Fibroblast of peridontal ligament (primary cell): ENCODE results near the gene C1R.

Experiments
- DNase-seq: peaks from one replicate; pipeline ENCODE4 v3.0.0-alpha.2; 2010; ENCODE audit errors: extremely low read depth

Gene C1R

DNA sequence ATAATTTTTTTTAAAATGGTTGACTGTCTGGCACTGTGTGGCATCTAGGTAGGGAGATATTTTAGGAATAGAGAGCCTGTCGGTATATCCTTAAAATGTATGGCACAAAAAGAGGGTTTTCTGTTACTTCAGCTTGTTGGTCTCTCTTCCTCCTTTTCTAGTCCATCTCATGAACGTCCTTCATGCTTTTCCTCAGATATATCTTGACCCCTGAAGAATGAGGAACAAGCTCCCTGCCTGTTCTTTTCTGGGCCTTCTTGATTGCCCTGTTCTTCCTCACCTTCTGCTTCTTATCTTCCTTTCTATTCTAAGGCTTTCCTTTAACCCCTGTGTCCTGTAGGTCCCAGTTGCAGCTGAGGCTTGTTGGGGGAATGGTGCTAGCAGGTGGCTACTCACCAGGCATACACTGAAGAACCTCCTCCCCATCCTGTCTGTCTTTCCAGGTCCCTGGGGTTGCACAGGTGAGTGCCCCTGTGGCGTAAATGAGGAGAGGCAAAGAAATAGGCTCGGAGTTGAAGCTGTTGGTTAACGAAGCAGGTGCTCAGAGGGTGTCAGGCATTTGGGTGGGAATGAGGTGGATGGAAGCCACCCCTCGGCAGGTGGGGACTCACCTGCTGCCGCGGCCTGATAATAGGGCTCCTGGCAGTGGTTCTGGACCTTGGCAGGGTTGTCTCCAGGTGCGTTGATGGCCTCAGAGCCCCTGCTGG, 7.2 kb upstream of the C1R start:
- no peak for DNase-seq

DNA sequence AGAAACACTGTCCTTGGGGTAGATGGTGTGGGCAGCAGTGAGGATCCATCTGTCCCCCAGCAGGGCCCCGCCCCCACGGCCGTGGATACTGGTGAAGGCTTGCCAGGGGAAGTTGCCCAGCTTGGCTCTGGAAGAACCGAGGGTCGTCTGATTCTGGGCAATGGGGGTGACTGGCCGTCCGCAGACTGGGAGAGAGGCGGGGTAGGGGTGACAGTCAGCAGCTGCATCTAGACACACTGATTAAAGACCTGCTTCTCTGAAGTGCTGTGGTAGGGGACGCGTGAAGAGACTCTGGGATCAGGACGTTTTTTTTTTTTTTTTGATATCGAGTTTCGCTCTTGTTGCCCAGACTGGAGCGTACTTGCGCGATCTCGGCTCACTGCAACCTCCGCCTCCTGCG, 4.7 kb upstream of the C1R start:
- DNase-seq: no peak

DNA sequence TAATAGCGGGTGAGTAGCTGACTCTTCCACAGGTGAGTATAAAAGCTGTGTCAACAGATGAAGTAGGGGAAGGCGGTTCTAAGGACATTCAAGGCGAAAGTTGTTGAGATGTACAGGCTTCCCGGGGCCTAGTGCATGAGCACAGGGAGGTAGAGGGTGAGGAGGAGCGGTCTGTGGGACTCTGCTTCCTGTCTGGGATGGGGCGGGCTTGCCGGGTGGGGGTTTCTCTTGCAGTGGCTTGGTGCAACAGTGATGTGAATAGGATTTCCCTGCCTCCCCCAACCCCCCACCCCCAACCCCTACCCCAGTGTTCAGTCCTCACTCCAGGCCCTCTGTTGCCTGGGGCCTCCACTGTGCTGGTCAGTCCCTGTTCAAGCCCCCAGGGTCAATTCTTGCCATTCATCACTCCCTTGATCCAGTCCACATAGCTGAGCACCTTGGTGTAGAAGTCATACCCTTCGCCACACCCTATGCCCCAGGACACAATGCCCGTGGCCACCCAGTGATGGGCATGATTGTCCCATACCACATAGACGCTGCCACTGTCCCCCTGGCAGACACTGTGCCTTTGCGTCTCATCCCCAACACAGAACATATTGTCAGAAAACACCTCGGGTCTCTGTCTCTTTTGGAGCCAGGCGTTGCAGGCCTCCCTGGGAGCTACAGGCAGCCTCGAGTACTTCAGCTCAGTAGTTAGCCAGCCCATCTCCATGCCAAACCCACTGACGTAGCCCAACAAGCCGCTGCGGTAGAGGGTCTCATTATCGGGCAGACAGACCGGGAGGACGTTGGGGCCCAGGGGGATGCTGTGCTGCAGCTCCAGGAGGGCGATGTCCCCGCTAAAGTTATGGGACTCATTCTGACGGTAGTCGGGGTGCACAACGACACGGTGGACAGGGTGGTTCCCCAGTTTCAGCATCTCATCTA, 4.0 kb upstream of the C1R start:
- no peak for DNase-seq

- peak; percentile 70 for DNase-seq
Observed at GRCh38 chr12:7093892-7094291, 1.6 kb upstream of the C1R start.

DNA sequence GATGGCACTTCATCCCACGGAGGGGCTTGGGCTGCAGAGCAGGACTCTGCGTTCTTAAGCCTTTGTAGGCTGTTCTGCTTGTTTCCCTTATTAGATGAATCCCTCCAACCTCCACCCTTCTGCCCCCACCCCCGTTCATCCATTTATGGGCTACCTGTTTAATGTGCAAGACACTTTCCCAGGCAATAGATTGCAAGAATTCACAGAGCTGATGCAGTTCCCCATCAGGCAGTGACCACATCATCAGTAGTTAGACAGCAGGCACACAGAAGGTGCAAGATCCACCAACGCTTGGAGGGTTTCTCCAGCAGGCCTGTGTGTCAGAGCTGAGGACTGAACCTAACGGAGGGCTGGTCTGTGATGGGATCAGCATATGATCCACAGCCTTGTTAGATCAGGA, 1.2 kb upstream of the C1R start:
- DNase-seq: no peak

DNA sequence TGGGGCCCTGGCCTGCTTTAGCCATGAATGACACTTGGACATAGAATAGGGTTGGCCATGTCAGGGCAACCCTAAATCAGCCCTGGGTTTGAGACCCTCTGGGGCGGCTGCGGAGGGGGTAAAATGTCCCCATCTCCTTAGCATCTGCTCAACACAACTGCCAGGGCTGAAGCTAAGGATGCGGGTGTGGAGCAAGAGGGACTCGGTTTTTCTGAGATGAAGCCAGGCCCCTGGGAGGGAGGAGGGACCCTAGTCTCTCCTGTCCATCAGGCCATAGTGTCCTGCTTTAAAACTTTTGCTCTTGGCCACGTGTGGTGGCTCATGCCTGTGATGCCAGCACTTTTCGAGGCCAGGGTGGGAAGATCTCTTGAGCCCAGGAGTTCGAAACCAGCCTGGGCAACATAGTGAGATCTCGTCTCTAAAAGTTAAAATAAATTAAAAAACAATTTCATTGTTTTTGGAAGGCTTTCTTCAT, 778 bp upstream of the C1R start:
- no peak for DNase-seq

GRCh38 chr12:7091660-7092228, 501 bp downstream of the C1R start:
- DNase-seq: no peak

DNA sequence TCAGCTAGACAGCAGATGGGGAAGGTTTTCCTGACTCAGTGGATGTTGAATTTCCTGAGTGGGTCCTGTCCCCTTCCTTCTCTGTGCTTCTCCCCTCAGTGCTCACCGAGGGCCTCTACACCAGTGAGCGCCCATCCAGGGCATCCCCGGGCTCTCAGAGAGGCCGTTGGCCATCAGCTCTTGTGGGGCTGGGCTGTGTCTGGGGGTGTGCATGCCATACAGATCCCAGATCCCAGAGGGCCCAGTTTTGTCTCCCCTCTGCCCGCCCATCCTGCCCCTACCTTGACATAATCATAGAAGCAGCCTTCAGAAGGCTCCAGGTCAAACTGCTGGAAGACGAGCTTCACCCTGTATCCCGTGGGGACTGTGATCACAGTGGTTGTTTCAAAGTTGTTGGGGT, 1.1 kb downstream of the C1R start:
- no peak for DNase-seq

GRCh38 chr12:7090222-7090998, 1.8 kb downstream of the C1R start:
- no peak for DNase-seq

- DNase-seq: no peak
Observed at GRCh38 chr12:7089196-7089871, 2.9 kb downstream of the C1R start.

DNA sequence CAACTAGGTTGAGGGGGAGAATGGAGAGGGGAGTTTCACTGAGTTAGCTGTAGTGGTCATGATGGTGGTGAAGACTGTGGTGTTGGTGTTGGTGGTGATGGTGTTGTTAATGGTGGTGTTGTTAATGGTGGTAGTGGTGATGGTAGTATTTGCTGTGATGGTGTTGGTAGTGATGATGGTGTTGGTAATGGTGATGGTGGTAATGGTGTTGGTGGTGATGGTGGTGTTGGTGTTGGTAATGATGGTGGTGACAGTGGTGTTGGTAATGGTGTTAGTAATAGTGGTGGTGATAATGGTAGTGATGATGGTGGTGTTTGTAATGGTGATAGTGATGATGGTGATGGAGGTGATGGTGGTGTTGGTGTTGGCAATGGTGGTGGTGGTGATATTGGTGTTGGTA, 9.1 kb downstream of the C1R start:
- DNase-seq: no peak

DNA sequence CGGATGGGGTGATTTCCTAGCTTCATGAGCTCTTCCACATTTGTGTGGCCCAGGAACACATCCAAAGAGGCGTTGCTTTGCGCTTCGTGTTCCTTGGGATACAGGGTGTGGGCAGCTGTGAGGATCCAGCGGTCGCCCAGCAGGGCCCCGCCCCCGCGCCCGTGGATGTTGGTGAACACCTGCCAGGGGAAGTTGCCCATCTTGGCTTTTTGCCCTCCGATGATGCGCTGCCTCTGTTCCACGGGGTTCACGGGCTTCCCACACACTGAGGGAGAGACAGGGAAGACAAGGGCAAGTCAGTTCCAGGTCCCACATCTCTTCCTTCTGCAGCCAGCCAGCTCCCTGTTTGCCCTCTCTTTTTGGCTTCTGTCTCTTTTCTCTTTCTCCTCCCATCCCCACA, 11.2 kb downstream of the C1R start:
- no peak for DNase-seq

DNA sequence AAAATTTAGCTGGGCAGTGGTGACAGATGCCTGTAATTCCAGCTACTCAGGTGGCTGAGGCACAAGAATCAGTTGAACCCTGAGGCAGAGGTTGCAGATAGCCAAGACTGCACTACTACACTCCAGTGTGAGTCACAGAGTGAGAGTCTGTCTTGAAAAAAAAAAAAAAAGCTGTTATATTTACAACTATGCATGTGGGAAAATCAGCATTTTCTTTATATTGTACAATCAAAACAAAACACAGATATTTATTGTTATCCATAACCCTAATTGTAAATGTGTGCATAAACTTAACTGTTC, 12.5 kb downstream of the C1R start:
- peak; percentile 54 for DNase-seq

- no peak for DNase-seq
Observed at GRCh38 chr12:7078163-7078562, 14.1 kb downstream of the C1R start.

- DNase-seq: no peak
Observed at GRCh38 chr12:7076493-7076892, 15.8 kb downstream of the C1R start.

- peak; percentile 96 for DNase-seq
Observed at GRCh38 chr12:7075939-7076338, 16.3 kb downstream of the C1R start.

DNA sequence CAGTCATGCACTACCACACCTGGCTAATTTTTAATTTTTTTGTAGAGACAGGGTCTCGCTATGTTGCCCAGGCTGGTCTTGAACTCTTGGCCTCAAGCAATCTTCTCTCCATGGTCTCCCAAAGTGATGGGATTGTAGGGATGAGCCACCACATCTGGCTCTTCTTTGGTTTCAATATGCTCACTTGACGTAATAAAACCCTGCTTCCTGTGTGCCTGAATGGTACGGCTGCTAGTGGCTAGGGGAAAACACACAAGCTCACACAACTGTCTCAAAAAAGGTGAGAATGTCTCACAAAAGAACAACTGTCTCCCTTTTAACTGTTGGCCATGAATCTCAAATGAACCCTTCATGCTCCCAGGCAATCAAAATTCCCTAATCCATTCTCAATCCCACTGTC, 16.7 kb downstream of the C1R start:
- no peak for DNase-seq

DNA sequence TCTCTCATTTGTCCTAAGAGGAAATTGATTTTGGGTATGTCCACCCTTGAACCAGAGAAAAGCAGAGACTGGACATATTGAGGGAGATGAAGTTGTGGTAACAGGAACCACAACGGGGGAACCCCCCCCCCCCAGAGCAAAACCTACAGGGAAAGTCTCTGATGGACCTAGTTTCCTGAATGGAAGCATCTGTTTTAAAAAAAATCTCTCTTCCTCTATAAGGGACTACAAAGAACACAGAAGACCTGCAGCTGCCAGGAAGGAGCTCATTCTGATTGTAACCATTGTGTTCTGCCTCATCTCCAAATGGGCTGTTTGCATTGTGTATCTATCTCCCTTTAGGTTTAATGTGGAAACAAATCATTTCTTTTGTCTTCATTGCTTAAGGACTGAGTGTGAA, 18.3 kb downstream of the C1R start:
- no peak for DNase-seq

DNA sequence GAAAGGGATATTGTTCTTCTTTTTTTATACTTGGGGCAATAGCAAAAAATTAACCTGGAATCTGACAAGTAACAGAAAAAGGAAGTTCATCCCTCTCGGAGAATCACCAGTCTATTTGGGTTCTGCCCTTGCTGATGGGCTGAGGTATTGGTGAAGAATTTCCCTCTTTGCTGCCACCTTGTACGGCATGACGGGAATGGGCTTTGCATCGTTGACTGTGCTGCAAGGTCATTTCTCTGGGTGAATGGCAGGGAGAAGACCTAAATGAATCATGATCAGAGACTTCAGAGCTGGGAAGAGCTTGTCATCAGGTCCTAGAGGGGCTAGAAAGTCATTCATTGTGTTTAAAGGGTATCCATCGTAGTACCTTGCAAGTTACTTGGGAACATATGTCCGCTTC, 19.7 kb downstream of the C1R start:
- DNase-seq: no peak

- no peak for DNase-seq
Observed at GRCh38 chr12:7072035-7072434, 20.2 kb downstream of the C1R start.

DNA sequence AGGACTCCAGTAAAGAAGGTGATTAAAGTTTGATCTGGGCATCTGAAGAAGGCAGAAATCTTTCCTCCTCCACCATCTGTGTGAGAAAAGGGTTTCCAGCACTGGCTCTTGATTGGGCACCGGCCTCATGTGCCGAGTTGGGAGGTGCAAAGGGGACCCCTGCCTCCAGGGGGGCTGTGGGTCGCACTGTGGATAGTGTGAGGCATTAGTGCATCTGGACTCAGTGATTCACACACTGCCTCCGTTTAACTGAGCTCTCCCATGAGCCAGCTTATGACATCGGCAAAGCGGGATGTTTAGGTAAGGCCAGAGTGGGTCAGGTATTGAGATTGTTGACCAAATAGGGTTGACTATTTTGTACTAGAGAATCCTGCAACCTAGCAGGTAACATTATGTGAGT, 22.9 kb downstream of the C1R start:
- no peak for DNase-seq

- no peak for DNase-seq
Observed at GRCh38 chr12:7068994-7069346, 23.3 kb downstream of the C1R start.
